Fibroblast of upper back skin (primary cell): ENCODE measurements around the gene C5orf52.
"Not testable (repeated sequence)": the region's sequence is repeated elsewhere in the genome, so short reads cannot be mapped to it uniquely, and the experiment has no call there.

Experiments
- DNase-seq: peaks from one replicate; pipeline ENCODE4 v3.0.0-alpha.2; 2013

Gene C5orf52

GRCh38 chr5:157670662-157671591 is at the start of gene C5orf52:
C5orf52 (plus strand) TSS chr5:157671533; CDS start chr5:157671615, 82 bp downstream.
- DNase-seq: peak; percentile 36

GRCh38 chr5:157624144-157624543 is 47.2 kb upstream of the C5orf52 start:
- DNase-seq: no peak

- no peak for DNase-seq
These were observed 44.5 kb upstream of the C5orf52 start for GRCh38 chr5:157626831-157627230.

GRCh38 chr5:157630341-157630740 is 41.0 kb upstream of the C5orf52 start:
- DNase-seq: no peak

GRCh38 chr5:157640406-157641066 is 30.8 kb upstream of the C5orf52 start:
- DNase-seq: no peak

- DNase-seq: peak; percentile 13
These were observed 22.9 kb upstream of the C5orf52 start for GRCh38 chr5:157648275-157648990.

GRCh38 chr5:157649101-157649500 is 22.2 kb upstream of the C5orf52 start:
- no peak for DNase-seq

- DNase-seq: no peak
These were observed 20.2 kb upstream of the C5orf52 start for GRCh38 chr5:157650991-157651611.

- DNase-seq: peak; percentile 64
These were observed 19.5 kb upstream of the C5orf52 start for GRCh38 chr5:157651623-157652376.

GRCh38 chr5:157652377-157652692 is 19.0 kb upstream of the C5orf52 start, which contains the start of gene SOX30:
SOX30 (minus strand) TSS chr5:157652438; CDS start chr5:157652078, 360 bp downstream.
- no peak for DNase-seq

GRCh38 chr5:157657516-157657915 is 13.8 kb upstream of the C5orf52 start:
- DNase-seq: no peak

- no peak for DNase-seq
These were observed 12.4 kb upstream of the C5orf52 start for GRCh38 chr5:157658893-157659292.

- no peak for DNase-seq
These were observed 11.3 kb upstream of the C5orf52 start for GRCh38 chr5:157659868-157660660.

- peak; percentile 83 for DNase-seq
These were observed 5.8 kb upstream of the C5orf52 start for GRCh38 chr5:157665467-157666070.

- no peak for DNase-seq
These were observed 3.0 kb upstream of the C5orf52 start for GRCh38 chr5:157668356-157668755.

GRCh38 chr5:157669701-157670097 is 1.6 kb upstream of the C5orf52 start:
- no peak for DNase-seq

GRCh38 chr5:157671592-157672330 is 428 bp downstream of the C5orf52 start:
- DNase-seq: no peak

GRCh38 chr5:157672976-157673375 is 1.6 kb downstream of the C5orf52 start:
- DNase-seq: no peak

- not testable (repeated sequence) for DNase-seq
These were observed 3.0 kb downstream of the C5orf52 start for GRCh38 chr5:157674351-157674750.

- no peak for DNase-seq
These were observed 6.6 kb downstream of the C5orf52 start for GRCh38 chr5:157677931-157678330.
